Psoas muscle (tissue), 8 donors: ENCODE results near the gene GCK. TPM values are rescaled to one million over a fixed set of nuclear protein-coding genes. Genes with fewer than 3 reads are reported as not detected.

Source experiments
- ATAC-seq, 4 donors: fragments of 200-7000 bp; cut with Tn5 transposase; one replicate each; pipeline ENCODE4 v1.9.1; 2020; ENCODE audit warnings: moderate library complexity in 3 of 4, mild to moderate bottlenecking in 2 of 4
- DNase-seq, 2 donors: peaks; one replicate each; pipeline ENCODE4 v3.0.0-alpha.2; 2020
- H3K27ac ChIP-seq: fragments of 200-600 bp; one replicate; pipeline ENCODE4 v1.8.0; 2022
- H3K27me3 ChIP-seq, 3 donors: fragments of 200-600 bp in 1 of 3; one replicate each; pipeline versions ENCODE4 v1.6.1 to v1.8.0; 2013 to 2022; ENCODE audit warnings: low read length in 2 of 3, mild to moderate bottlenecking in 2 of 3, moderate library complexity in 1 of 3; ENCODE audit not compliant: insufficient read depth in 3 of 3
- H3K36me3 ChIP-seq, 2 donors: fragments of 200-600 bp in 1 of 2; one replicate each; pipeline versions ENCODE4 v1.6.1 to v1.8.0; 2013 to 2022; ENCODE audit warnings: low read depth in 1 of 2, mild to moderate bottlenecking in 1 of 2, moderate library complexity in 1 of 2; ENCODE audit not compliant: insufficient read depth in 1 of 2
- H3K4me1 ChIP-seq: fragments of 200-600 bp; one replicate; pipeline ENCODE4 v1.8.0; 2022
- H3K4me3 ChIP-seq: fragments of 200-600 bp; one replicate; pipeline ENCODE4 v1.8.0; 2022; ENCODE audit warnings: mild to moderate bottlenecking
- H3K9me3 ChIP-seq: fragments of 200-600 bp; one replicate; pipeline ENCODE4 v1.8.0; 2022
- CTCF ChIP-seq: fragments of 200-600 bp; IDR thresholded peaks from one replicate; pipeline ENCODE4 v1.8.0; 2022; ENCODE audit warnings: antibody characterized with exemption
- WGBS, 3 donors: extraction: QIAGEN DNeasy Blood & Tissue Kit; methylation state at CpG; one replicate each; pipeline versions ENCODE4 v1.1.6 to v1.1.7; 2013; 5-methylcytosine and 5-hydroxymethylcytosine counted together
- intact Hi-C, 2 donors: fragments of 100-400 bp; cut with DNase I; formaldehyde crosslinking; loops; one replicate each; pipeline versions ENCODE4 v1.11.0 to v1.14.2; 2022
- polyA plus RNA-seq, 3 donors: library from polyadenylated mRNA; stranded (reverse); fragments of 200-250 nt; gene quantifications; one replicate each; pipeline ENCODE4 v1.2.3, GENCODE V29; 2013
- total RNA-seq, 4 donors: library from RNA; stranded (reverse); fragmentation: NEBNext Ultra II Directional in 2 of 4; extraction: Animal tissue kit (Norgen Biotek cat#: 25700) in 2 of 4; gene quantifications; one replicate each; pipeline versions ENCODE4 v1.2.1 to v1.2.4, GENCODE V29; 2021 to 2023
- donor health status: healthy with polysubstance abuse.
- donor health status: DM: no; HTN: no; CAD: no; lungs with moderate emphysema.
- donor health status: Bipolar disorder and iron deficiency.
- donor health status: healthy.
- donor health status: DM: yes; HTN: yes; CAD: no.
- donor health status: DM: no; HTN: no; CAD: no.
- donor health status: DM: no; HTN: no; CAD: no.
- donor health status: DM: yes; HTN: yes; CAD: no.

GCK gene
- total and polyA plus RNA-seq, 7 donors: 0.07 to 0.11 (median 0.08) TPM; not detected in 4

- Histone ChIP-seq H3K9me3 (no peaks in the 10 kb centered on the region), H3K27me3 (no peaks in the 10 kb centered on the region), H3K36me3 (peaks cover 8 to 19% of the 10 kb centered on the region in 2 donors), H3K4me3 (no peak overlapping the region), H3K27ac (peak overlapping the region; percentile 67), H3K4me1 (peaks cover 16% of the 10 kb centered on the region)
- ATAC-seq (peak in 1 of 4 donors; percentile 3), DNase-seq (no peak)
- intact Hi-C loops: no loop called here
- WGBS, 3 donors: 58 to 80% (median 65%) methylated on average over 6 to 8 of the region's 8 CpGs
- TF ChIP-seq CTCF: no peak
Observed at GRCh38 chr7:44216019-44216418, 26.8 kb upstream of the GCK start.

GRCh38 chr7:44215531-44215930 lies 26.3 kb upstream of the GCK start:
- no peak for ATAC-seq
- no peak overlapping the region for H3K4me3 ChIP-seq
- no peak for DNase-seq
- peaks cover 9 to 23% of the 10 kb centered on the region in 2 donors for H3K36me3 ChIP-seq
- no peaks in the 10 kb centered on the region for H3K27me3 ChIP-seq
- intact Hi-C loops: no loop called here
- H3K9me3 ChIP-seq: no peaks in the 10 kb centered on the region
- H3K4me1 ChIP-seq: peaks cover 16% of the 10 kb centered on the region
- WGBS, 3 donors: 84 to 92% (median 89%) methylated on average over 7 of the region's 7 CpGs
- TF ChIP-seq CTCF: no peak
- H3K27ac ChIP-seq: no peak overlapping the region

- no peak overlapping the region for H3K4me3 ChIP-seq
- H3K27ac ChIP-seq: peak overlapping the region; percentile 86
- H3K36me3 ChIP-seq: peaks cover 11 to 39% of the 10 kb centered on the region in 2 donors
Observed at GRCh38 chr7:44213877-44214388, 24.7 kb upstream of the GCK start.

GRCh38 chr7:44213206-44213876 lies 24.1 kb upstream of the GCK start:
- H3K36me3 ChIP-seq: peaks cover 14 to 45% of the 10 kb centered on the region in 2 donors
- DNase-seq: peak in 1 of 2 donors; percentile 41
- TF ChIP-seq CTCF: no peak
- ATAC-seq: no peak
- H3K4me3 ChIP-seq: no peak overlapping the region
- H3K27me3 ChIP-seq: no peaks in the 10 kb centered on the region
- H3K4me1 ChIP-seq: peaks cover 13% of the 10 kb centered on the region
- WGBS, 3 donors: 41 to 73% (median 55%) methylated on average over 3 of the region's 3 CpGs
- intact Hi-C loops: no loop called here
- no peaks in the 10 kb centered on the region for H3K9me3 ChIP-seq
- peak overlapping the region; percentile 86 for H3K27ac ChIP-seq

More at GRCh38 chr7:44213877-44214388, 24.7 kb upstream of the GCK start:
- ATAC-seq (no peak), DNase-seq (peak in 1 of 2 donors; percentile 35)
- WGBS, 3 donors: 75 to 87% (median 82%) methylated on average over 9 of the region's 9 CpGs
- Histone ChIP-seq H3K9me3 (no peaks in the 10 kb centered on the region), H3K27me3 (no peaks in the 10 kb centered on the region), H3K4me1 (peaks cover 16% of the 10 kb centered on the region)
- TF ChIP-seq CTCF: no peak
- intact Hi-C loops: no loop called here
